Sigmoid colon (tissue), 7 donors: ENCODE results near the gene ADA. TPM values are rescaled to one million over a fixed set of nuclear protein-coding genes. Genes with fewer than 3 reads are reported as not detected.

ENCODE experiments used
- DNase-seq: peaks from one replicate; pipeline ENCODE4 v3.0.0-alpha.2; 2019
- H3K27ac ChIP-seq, 4 donors: fragments of 200-600 bp; sonication (generic); one replicate each; pipeline ENCODE4 v1.5.1; 2016 to 2019; ENCODE audit warnings: mild to moderate bottlenecking in 1 of 4
- H3K27me3 ChIP-seq, 3 donors: fragments of 200-600 bp; sonication (generic); one replicate each; pipeline ENCODE4 v1.5.1; 2019; ENCODE audit warnings: mild to moderate bottlenecking in 1 of 3
- H3K36me3 ChIP-seq, 4 donors: fragments of 200-600 bp; sonication (generic); one replicate each; pipeline ENCODE4 v1.5.1; 2016 to 2019
- H3K4me1 ChIP-seq, 4 donors: fragments of 200-600 bp; sonication (generic); one replicate each; pipeline ENCODE4 v1.5.1; 2017 to 2019
- H3K4me3 ChIP-seq, 4 donors: fragments of 200-600 bp; sonication (generic); one replicate each; pipeline ENCODE4 v1.5.1; 2017 to 2019; ENCODE audit warnings: mild to moderate bottlenecking in 2 of 4, moderate library complexity in 1 of 4
- H3K9me3 ChIP-seq, 4 donors: fragments of 200-600 bp in 3 of 4; sonication (generic) in 3 of 4; one replicate each; pipeline versions ENCODE4 v1.5.1 to v1.6.1; 2013 to 2019
- EP300 ChIP-seq, 4 donors: sonication (generic); formaldehyde crosslinking; IDR thresholded peaks; one replicate each; pipeline ENCODE4 v1.6.1; 2017; ENCODE audit warnings: antibody characterized with exemption in 4 of 4
- POLR2A ChIP-seq, 2 donors: fragments of 450-650 bp; IDR thresholded peaks; one replicate each; pipeline ENCODE4 v1.6.1; 2016; ENCODE audit warnings: antibody characterized with exemption in 2 of 2, mild to moderate bottlenecking in 2 of 2, moderate library complexity in 2 of 2
- POLR2AphosphoS5 ChIP-seq, 4 donors: sonication (generic); formaldehyde crosslinking; IDR thresholded peaks; one replicate each; pipeline ENCODE4 v1.6.1; 2017; ENCODE audit warnings: antibody characterized with exemption in 4 of 4
- WGBS, 2 donors: extraction: QIAGEN DNeasy Blood & Tissue Kit; methylation state at CpG; one replicate each; pipeline ENCODE4 v1.1.7; 2013; 5-methylcytosine and 5-hydroxymethylcytosine counted together
- intact Hi-C: fragments of 100-400 bp; cut with DNase I; formaldehyde crosslinking; loops from one replicate; pipeline ENCODE4 v1.15.1; 2023
- polyA plus RNA-seq, 3 donors: library from polyadenylated mRNA; stranded (reverse); fragments of 200-250 nt; gene quantifications; one replicate each; pipeline ENCODE4 v1.2.3, GENCODE V29; 2013
- total RNA-seq, 4 donors: library from RNA; depleted of rRNA; stranded (reverse); fragments of >200 nt; gene quantifications; one replicate each; pipeline ENCODE4 v1.1.0, GENCODE V29; 2016
- TF ChIP-seq, protein P1 (sequence below), 4 experiments: fragments of 450-650 bp in 3 of 4; fragments of 200-600 bp in 1 of 4; IDR thresholded peaks; one replicate each; pipeline ENCODE4 v1.5.1; 2016 to 2019; ENCODE audit warnings: antibody characterized with exemption in 4 of 4, mild to moderate bottlenecking in 3 of 4, moderate library complexity in 2 of 4
- donor health status: healthy with polysubstance abuse.
- donor health status: Bipolar disorder and iron deficiency.
- donor health status: healthy.

ADA gene
- total and polyA plus RNA-seq, 7 donors: 2.5 to 17.1 (median 11.1) TPM

DNA sequence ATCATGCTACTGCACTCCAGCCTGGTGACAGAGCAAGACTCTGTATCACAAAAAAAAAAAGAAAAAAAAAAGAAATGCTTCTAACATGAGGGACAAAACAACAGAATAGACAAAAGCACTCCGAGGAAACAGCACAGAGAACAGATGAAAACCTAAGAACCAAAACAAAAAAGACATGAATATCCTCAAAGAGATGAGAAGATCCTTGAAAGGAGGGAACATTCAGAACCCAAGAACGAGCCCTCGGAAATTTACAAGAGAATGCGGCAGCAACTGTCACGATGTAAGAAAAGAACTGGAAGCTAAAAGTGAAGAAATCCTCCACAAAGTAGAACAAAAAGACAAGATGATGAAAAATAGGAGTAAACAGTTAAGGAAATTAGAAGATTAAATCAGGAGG lies 21.2 kb downstream of the ADA start:
- 93% methylated on average over 5 of the region's 5 CpGs for WGBS, 2 donors
- Histone ChIP-seq H3K4me3 (no peak overlapping the region), H3K27ac (no peak overlapping the region), H3K9me3 (no peaks in the 10 kb centered on the region), H3K27me3 (no peaks in the 10 kb centered on the region), H3K36me3 (peaks cover 0 to 5% (median 0%) of the 10 kb centered on the region in 4 donors), H3K4me1 (peaks cover 0 to 10% (median 8%) of the 10 kb centered on the region in 4 donors)
- TF ChIP-seq, protein P1, sequence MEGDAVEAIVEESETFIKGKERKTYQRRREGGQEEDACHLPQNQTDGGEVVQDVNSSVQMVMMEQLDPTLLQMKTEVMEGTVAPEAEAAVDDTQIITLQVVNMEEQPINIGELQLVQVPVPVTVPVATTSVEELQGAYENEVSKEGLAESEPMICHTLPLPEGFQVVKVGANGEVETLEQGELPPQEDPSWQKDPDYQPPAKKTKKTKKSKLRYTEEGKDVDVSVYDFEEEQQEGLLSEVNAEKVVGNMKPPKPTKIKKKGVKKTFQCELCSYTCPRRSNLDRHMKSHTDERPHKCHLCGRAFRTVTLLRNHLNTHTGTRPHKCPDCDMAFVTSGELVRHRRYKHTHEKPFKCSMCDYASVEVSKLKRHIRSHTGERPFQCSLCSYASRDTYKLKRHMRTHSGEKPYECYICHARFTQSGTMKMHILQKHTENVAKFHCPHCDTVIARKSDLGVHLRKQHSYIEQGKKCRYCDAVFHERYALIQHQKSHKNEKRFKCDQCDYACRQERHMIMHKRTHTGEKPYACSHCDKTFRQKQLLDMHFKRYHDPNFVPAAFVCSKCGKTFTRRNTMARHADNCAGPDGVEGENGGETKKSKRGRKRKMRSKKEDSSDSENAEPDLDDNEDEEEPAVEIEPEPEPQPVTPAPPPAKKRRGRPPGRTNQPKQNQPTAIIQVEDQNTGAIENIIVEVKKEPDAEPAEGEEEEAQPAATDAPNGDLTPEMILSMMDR (IDR thresholded peaks at IDR 0.05): no peak
- TF ChIP-seq POLR2A (IDR thresholded peaks at IDR 0.05) (no peak), POLR2AphosphoS5 (IDR thresholded peaks at IDR 0.05) (no peak)
- no peak for DNase-seq
- intact Hi-C loops: no loop called here

- H3K27ac ChIP-seq: no peak overlapping the region
- WGBS, 2 donors: 82 to 88% methylated on average over 10 of the region's 10 CpGs
- intact Hi-C loops: no loop called here
These were observed 22.0 kb downstream of the ADA start for GRCh38 chr20:44629542-44629941.

DNA sequence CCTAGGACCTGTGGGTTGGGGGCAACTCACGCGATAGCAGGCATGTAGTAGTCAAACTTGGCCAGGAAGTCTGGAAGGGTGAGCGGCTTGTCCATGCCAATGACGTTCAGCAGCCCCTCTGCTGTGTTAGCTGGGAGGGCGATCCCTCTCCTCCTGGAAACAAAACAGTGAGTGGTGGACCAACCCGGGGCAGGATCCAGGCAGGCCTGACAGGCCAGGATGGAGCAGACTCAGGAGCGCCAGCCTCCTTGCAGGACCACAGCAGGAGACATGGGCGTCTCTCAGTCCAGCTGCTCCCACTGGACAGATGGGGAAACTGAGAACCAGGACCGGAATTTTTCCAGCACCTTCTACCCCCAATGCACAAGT lies 22.5 kb downstream of the ADA start:
- peaks cover 0 to 5% (median 0%) of the 10 kb centered on the region in 4 donors for H3K36me3 ChIP-seq
- WGBS, 2 donors: 93 to 95% methylated on average over 9 of the region's 9 CpGs
- no peaks in the 10 kb centered on the region for H3K9me3 ChIP-seq
- TF ChIP-seq, protein P1 (IDR thresholded peaks at IDR 0.05): no peak
- TF ChIP-seq POLR2A (IDR thresholded peaks at IDR 0.05): no peak
- no peak for TF ChIP-seq EP300 (IDR thresholded peaks at IDR 0.05)
- TF ChIP-seq POLR2AphosphoS5 (IDR thresholded peaks at IDR 0.05): no peak
- H3K4me1 ChIP-seq: peaks cover 0 to 9% (median 6%) of the 10 kb centered on the region in 4 donors
- intact Hi-C loops: no loop called here
- no peak for DNase-seq
- no peaks in the 10 kb centered on the region for H3K27me3 ChIP-seq
- H3K27ac ChIP-seq: no peak overlapping the region
- no peak overlapping the region for H3K4me3 ChIP-seq

More at GRCh38 chr20:44629542-44629941, 22.0 kb downstream of the ADA start:
- no peak overlapping the region for H3K4me3 ChIP-seq
- no peak for DNase-seq
- TF ChIP-seq, protein P1 (IDR thresholded peaks at IDR 0.05): no peak
- TF ChIP-seq POLR2A (IDR thresholded peaks at IDR 0.05) (no peak), EP300 (IDR thresholded peaks at IDR 0.05) (no peak), POLR2AphosphoS5 (IDR thresholded peaks at IDR 0.05) (no peak)
- H3K9me3 ChIP-seq: no peaks in the 10 kb centered on the region
- H3K4me1 ChIP-seq: peaks cover 0 to 10% (median 8%) of the 10 kb centered on the region in 4 donors
- H3K27me3 ChIP-seq: no peaks in the 10 kb centered on the region
- H3K36me3 ChIP-seq: no peaks in the 10 kb centered on the region

GRCh38 chr20:44627364-44628010 lies 24.0 kb downstream of the ADA start:
- no peak overlapping the region for H3K4me3 ChIP-seq
- TF ChIP-seq POLR2A (IDR thresholded peaks at IDR 0.05): no peak
- no peak for TF ChIP-seq EP300 (IDR thresholded peaks at IDR 0.05)
- TF ChIP-seq, protein P1 (IDR thresholded peaks at IDR 0.05): no peak
- no peak for TF ChIP-seq POLR2AphosphoS5 (IDR thresholded peaks at IDR 0.05)
- intact Hi-C loops: no loop called here
- H3K9me3 ChIP-seq: no peaks in the 10 kb centered on the region
- H3K36me3 ChIP-seq: peaks cover 0 to 9% (median 0%) of the 10 kb centered on the region in 4 donors
- no peak for DNase-seq
- H3K27me3 ChIP-seq: no peaks in the 10 kb centered on the region
- no peak overlapping the region for H3K27ac ChIP-seq
- WGBS, 2 donors: 91 to 93% methylated on average over 13 of the region's 13 CpGs
- H3K4me1 ChIP-seq: peaks cover 0 to 6% (median 2%) of the 10 kb centered on the region in 4 donors

- Histone ChIP-seq H3K4me3 (no peak overlapping the region), H3K36me3 (peaks cover 0 to 21% (median under 1%) of the 10 kb centered on the region in 4 donors), H3K4me1 (no peaks in the 10 kb centered on the region), H3K9me3 (no peaks in the 10 kb centered on the region), H3K27ac (no peak overlapping the region), H3K27me3 (no peaks in the 10 kb centered on the region)
- TF ChIP-seq, protein P1 (IDR thresholded peaks at IDR 0.05): no peak
- TF ChIP-seq POLR2A (IDR thresholded peaks at IDR 0.05) (no peak), POLR2AphosphoS5 (IDR thresholded peaks at IDR 0.05) (no peak), EP300 (IDR thresholded peaks at IDR 0.05) (no peak)
- no peak for DNase-seq
- 84 to 92% methylated on average over 7 of the region's 7 CpGs for WGBS, 2 donors
- intact Hi-C loops: no loop called here
These were observed 25.2 kb downstream of the ADA start for GRCh38 chr20:44626278-44626677.
